ENCODE results near the gene BGN.

- no peak for TF ChIP-seq CTCF (IDR thresholded peaks at IDR 0.05; ENCODE audit: insufficient read depth, low read length, poor library complexity, severe bottlenecking)
- TF ChIP-seq EZH2phosphoT487 (conservative IDR thresholded peaks at IDR 0.05; ENCODE audit: low read length): no peak
Observed at GRCh38 chrX:153475271-153475670, 19.5 kb upstream of the BGN start.

All from SU-DHL-6 (cell line).